Endothelial cell (in vitro differentiated cells): Measurements from ENCODE around the gene RHBG. TPM values are rescaled to one million over a fixed set of nuclear protein-coding genes. Genes with fewer than 3 reads are reported as not detected.

Source experiments
- DNase-seq: peaks from one replicate; pipeline ENCODE4 v3.0.0; 2021; ENCODE audit warnings: low spot score
- H3K27ac Mint-ChIP-seq: one replicate; pipeline ENCODE4 v1.8.0; 2021; ENCODE audit warnings: mixed read lengths, inconsistent platforms; ENCODE audit not compliant: unreplicated experiment
- H3K27me3 Mint-ChIP-seq: one replicate; pipeline ENCODE4 v1.8.0; 2021; ENCODE audit warnings: mild to moderate bottlenecking, moderate library complexity, mixed read lengths, inconsistent platforms; ENCODE audit not compliant: unreplicated experiment
- H3K36me3 Mint-ChIP-seq: one replicate; pipeline ENCODE4 v1.8.0; 2021; ENCODE audit warnings: mild to moderate bottlenecking, low read depth, mixed read lengths, inconsistent platforms; ENCODE audit not compliant: unreplicated experiment
- H3K4me1 Mint-ChIP-seq: one replicate; pipeline ENCODE4 v1.8.0; 2021; ENCODE audit warnings: mild to moderate bottlenecking, mixed read lengths, inconsistent platforms; ENCODE audit not compliant: unreplicated experiment
- H3K4me3 Mint-ChIP-seq: one replicate; pipeline ENCODE4 v1.8.0; 2021; ENCODE audit warnings: mild to moderate bottlenecking, mixed read lengths, inconsistent platforms; ENCODE audit not compliant: unreplicated experiment
- H3K9me3 Mint-ChIP-seq: one replicate; pipeline ENCODE4 v1.8.0; 2021; ENCODE audit warnings: mixed read lengths, inconsistent platforms; ENCODE audit not compliant: unreplicated experiment
- CTCF ChIP-seq: fragments of 200-600 bp; sonication (generic); IDR thresholded peaks from one replicate; pipeline ENCODE4 v1.5.0; 2021; ENCODE audit warnings: antibody characterized with exemption; ENCODE audit not compliant: unreplicated experiment
- microRNA-seq: library from miRNA; unstranded; fragments of <30 nt; microRNA quantifications from one replicate; pipeline ENCODE4, GENCODE V29; 2020; ENCODE audit not compliant: unreplicated experiment
- total RNA-seq: library from RNA; stranded (reverse); fragmentation: NEBNext Ultra II Directional; extraction: Animal tissue kit (Norgen Biotek cat#: 25700); gene quantifications from one replicate; pipeline ENCODE4 v1.2.1, GENCODE V29; 2021; ENCODE audit not compliant: unreplicated experiment

The RHBG gene
- total RNA-seq, 1 donor from 2014 or later, result not detected

DNA sequence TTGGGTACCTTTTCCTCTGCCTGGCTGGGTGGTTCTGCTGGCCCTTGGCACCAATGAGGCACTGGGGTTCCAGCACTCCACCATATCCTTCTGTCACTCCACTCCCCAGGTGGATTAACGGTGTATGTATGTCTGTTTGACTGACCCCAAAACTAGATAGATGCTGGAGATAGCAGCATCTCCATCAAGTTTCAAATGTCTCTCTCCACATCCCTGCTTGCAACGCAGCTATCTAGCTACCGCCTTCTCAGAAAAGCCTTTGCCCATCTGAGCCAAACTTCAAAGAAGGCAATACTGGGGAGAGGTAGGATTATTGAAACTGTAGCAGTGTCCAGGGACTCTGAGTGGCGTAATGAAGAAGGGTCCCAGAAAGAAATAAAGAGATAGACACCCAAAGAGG lies 64.0 kb downstream of the RHBG start:
- Mint-ChIP-seq H3K36me3 (peaks cover 4% of the 10 kb centered on the region), H3K4me1 (peaks cover 56% of the 10 kb centered on the region), H3K4me3 (no peak overlapping the region), H3K9me3 (no peaks in the 10 kb centered on the region), H3K27me3 (peaks cover 31% of the 10 kb centered on the region), H3K27ac (no peak overlapping the region)
- no peak for TF ChIP-seq CTCF
- no peak for DNase-seq

- DNase-seq, result no peak
- Mint-ChIP-seq H3K27me3 (peaks cover 31% of the 10 kb centered on the region), H3K4me3 (no peak overlapping the region), H3K36me3 (peaks cover 4% of the 10 kb centered on the region), H3K4me1 (peaks cover 54% of the 10 kb centered on the region), H3K9me3 (no peaks in the 10 kb centered on the region), H3K27ac (no peak overlapping the region)
- TF ChIP-seq CTCF, result no peak
Observed at GRCh38 chr1:156433602-156434001, 64.6 kb downstream of the RHBG start.

Small RNAs within 50 kb of the gene (microRNA-seq; reads per million reads assigned to microRNA genes)
- 0.97 reads per million, percentile 10 among the genes with 10 or more reads in this experiment for gene MIR9-1

Other genes with a start within 250 kb of the RHBG start
- gene SEMA4A, start 215.6 kb upstream of the RHBG start, total RNA-seq, result 2.2 TPM
- gene SLC25A44, start 175.1 kb upstream of the RHBG start, total RNA-seq, result 22.0 TPM
- 51.4 TPM for gene PMF1, start 156.2 kb upstream of the RHBG start, total RNA-seq
- 1.2 TPM for gene BGLAP, start 127.0 kb upstream of the RHBG start, total RNA-seq
- 8.4 TPM for gene PAQR6, start 121.2 kb upstream of the RHBG start, total RNA-seq
- gene SMG5, start 86.4 kb upstream of the RHBG start, total RNA-seq, result 75.2 TPM
- 2.9 TPM for gene TMEM79, start 84.9 kb upstream of the RHBG start, total RNA-seq
- 97.2 TPM for gene GLMP, start 73.5 kb upstream of the RHBG start, total RNA-seq
- not detected for gene VHLL, start 69.9 kb upstream of the RHBG start, total RNA-seq
- gene CCT3, start 30.9 kb upstream of the RHBG start, total RNA-seq, result 218 TPM
- gene TSACC, start 30.7 kb upstream of the RHBG start, total RNA-seq, result not detected
- gene MEF2D, start 131.6 kb downstream of the RHBG start, total RNA-seq, result 45.2 TPM
- gene IQGAP3, start 203.4 kb downstream of the RHBG start, total RNA-seq, result 13.1 TPM
- gene TTC24, start 210.5 kb downstream of the RHBG start, total RNA-seq, result not detected
- 190 TPM for gene NAXE, start 222.6 kb downstream of the RHBG start, total RNA-seq
- 18.6 TPM for gene GPATCH4, start 232.3 kb downstream of the RHBG start, total RNA-seq